Germinal center (tissue), 1 donor: ENCODE data around the gene SCN5A.

ENCODE experiments used
- DNase-seq: peaks from one replicate; pipeline ENCODE4 v3.0.0; 2012; ENCODE audit warnings: mixed read lengths, low spot score

SCN5A gene

GRCh38 chr3:38600551-38600950 is 48.9 kb downstream of the SCN5A start:
- no peak for DNase-seq

DNA sequence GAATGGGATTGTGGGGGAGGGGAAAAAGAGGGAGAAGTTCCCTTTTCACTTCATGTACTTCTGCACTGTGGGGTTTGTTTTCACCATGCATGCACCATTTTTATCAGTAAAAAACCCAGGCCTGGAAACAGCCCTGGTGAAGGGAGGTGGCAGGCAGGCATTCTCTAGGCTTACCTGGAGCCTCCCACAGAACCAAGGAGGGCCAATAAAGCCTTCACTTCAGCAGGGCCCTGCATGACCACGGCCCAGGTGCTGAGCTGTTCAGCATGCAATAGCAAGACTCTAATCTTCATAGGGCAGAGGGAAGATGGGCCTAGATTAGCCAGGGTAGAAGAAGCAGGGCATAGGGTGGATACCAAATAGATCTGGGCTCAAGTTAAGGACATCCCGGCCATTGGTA is 49.6 kb downstream of the SCN5A start:
- no peak for DNase-seq

- no peak for DNase-seq
These were observed 50.7 kb downstream of the SCN5A start for GRCh38 chr3:38598791-38599190.

DNA sequence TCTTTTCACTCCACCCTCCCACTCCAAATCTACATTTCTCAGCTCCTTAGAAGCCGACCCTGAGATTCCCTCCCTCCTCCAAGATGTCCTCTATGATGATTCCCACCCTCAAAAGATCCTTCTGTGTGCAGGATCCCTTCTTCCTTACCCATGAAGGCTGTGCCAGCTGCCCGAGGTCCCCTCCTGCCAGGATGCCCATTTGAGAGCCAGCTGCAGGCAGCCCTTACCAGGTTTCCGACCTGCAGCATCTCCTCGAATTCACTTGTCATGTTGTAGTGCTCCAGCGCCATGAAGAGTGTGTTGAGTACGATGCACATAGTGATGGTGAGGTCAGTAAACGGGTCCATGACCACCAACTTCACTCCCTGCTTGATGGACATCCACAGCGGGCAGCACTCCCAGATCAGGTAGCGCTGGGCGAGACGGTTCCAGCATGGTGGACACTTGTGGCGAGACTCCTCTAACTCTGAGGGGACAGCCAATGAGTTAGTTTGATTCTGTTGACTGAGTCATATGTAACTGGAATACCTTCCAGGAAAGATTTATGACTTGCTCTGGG is 51.9 kb downstream of the SCN5A start:
- no peak for DNase-seq

DNA sequence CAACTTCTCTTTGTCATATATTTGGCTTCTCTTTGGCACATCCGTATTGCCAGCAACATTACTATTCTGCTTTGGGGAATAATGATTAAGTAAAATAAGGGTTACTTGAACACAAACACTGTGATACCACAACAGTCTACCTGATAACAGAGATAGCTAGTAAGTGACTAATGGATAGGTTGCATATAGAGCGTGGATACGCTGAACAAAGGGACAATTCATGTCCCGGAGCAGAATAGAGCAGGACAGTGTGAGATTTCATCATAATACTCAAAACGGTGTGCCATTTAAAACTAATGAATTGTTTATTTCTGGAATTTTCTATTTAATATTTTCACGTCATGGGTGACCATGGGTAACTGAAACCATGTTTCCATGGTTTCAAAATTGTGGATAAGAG is 54.1 kb downstream of the SCN5A start:
- no peak for DNase-seq

DNA sequence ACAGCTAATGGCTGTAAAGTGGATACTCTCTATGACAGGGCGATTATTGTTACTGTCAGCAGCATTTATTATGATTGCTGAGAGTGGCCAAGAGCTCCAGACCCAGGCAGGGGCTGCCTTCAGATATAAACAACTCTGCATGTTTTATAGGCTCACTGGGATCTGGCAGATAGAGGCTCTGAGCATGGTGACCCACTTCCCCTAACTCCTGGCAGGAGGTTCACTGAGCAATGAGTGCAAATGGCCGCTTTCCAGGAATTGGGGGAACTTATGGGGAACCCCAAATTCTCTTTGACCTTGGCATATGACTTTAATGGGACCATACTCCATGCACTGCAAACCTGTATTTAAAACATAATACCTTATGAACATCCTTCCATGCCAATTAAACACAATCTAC is 59.0 kb downstream of the SCN5A start:
- no peak for DNase-seq

- DNase-seq: no peak
These were observed 60.2 kb downstream of the SCN5A start for GRCh38 chr3:38588995-38589937.

- DNase-seq: no peak
These were observed 61.0 kb downstream of the SCN5A start for GRCh38 chr3:38588371-38588971.

- no peak for DNase-seq
These were observed 61.8 kb downstream of the SCN5A start for GRCh38 chr3:38587548-38588131.

DNA sequence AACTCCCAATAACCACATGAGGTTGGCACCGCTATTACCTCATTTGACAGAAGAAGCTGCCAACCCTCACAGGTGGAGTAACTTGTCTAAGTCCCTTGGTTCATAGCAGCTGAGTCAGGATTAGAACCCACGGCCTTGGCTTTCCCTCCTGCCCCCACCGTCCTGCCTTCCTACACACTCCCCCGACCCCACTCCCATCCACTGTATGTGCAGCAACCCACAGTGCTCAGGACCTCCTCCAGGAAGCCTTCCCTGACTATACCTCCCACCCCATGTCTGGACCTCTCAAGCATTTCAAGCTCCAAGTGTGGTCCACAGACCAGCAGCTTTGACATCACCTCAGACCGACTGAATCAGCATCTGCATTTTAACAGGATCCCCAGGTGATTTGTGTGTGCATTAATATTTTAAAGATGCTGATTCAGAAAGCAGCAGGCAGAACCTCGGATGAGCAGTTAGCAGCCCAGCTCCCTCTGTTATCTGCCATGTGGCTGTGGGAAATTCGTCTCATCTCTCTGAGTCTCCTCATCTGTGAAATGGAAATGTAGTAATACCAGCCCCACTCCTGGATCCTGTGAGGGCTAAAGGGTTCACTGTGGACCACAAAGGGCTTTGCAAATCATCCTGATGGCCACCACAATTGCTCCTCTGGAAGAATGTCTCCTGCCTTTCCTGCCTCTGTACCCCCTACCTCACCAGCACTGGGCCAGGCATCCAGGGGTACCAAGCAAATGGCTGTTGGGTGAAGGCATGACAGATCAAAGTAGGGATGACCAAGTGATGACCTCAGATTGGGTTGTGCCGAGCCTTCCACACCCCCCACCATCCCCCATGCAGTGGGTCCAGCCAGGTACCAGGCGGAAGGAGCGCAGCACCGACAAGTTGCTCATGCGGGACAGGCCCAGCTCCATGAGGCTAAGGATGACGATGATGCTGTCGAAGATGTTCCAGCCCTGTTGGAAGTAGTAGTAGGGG is 62.7 kb downstream of the SCN5A start:
- DNase-seq: no peak

- no peak for DNase-seq
These were observed 63.6 kb downstream of the SCN5A start for GRCh38 chr3:38585791-38586420.

DNA sequence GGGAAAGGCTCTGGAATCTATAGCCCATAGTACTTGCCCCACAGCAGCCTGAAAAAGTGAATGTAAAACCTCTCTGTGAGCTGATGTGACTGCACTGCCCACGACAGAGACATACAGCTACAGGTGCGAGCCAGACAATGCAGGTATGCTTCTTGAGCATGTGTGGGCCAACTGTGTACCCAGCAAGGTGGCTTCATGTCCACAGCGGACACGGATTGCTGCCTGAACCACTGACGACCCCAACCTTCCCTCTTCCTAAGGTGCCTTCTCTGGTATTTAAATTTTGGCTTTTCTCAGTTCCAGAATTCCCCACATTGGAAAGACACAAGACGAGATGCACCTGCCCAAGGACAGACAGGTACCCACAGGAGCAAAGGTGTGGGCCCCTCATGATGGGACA is 65.8 kb downstream of the SCN5A start:
- DNase-seq: no peak

GRCh38 chr3:38582941-38583645 is 66.4 kb downstream of the SCN5A start:
- no peak for DNase-seq

GRCh38 chr3:38582316-38582715 is 67.2 kb downstream of the SCN5A start:
- DNase-seq: no peak

DNA sequence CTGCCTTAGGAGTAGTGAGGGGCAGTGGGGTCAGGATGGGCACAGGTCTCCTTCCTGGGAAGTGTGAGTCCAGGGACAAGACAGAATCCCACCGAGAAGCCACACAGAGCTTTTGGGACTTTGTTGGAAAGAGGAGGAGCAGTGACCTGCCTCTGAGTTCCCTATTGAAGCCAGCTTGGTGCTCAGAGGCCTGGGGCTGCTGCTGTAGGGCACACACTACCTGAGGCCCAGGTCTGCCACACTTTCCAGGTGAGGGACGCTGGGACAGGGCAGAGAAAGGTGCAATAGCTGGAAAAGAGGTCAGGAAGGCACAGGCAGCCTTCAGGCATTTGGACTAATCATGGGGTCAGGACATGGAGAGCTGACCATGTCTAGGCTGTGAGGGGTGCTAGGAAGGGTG is 67.7 kb downstream of the SCN5A start:
- DNase-seq: no peak

DNA sequence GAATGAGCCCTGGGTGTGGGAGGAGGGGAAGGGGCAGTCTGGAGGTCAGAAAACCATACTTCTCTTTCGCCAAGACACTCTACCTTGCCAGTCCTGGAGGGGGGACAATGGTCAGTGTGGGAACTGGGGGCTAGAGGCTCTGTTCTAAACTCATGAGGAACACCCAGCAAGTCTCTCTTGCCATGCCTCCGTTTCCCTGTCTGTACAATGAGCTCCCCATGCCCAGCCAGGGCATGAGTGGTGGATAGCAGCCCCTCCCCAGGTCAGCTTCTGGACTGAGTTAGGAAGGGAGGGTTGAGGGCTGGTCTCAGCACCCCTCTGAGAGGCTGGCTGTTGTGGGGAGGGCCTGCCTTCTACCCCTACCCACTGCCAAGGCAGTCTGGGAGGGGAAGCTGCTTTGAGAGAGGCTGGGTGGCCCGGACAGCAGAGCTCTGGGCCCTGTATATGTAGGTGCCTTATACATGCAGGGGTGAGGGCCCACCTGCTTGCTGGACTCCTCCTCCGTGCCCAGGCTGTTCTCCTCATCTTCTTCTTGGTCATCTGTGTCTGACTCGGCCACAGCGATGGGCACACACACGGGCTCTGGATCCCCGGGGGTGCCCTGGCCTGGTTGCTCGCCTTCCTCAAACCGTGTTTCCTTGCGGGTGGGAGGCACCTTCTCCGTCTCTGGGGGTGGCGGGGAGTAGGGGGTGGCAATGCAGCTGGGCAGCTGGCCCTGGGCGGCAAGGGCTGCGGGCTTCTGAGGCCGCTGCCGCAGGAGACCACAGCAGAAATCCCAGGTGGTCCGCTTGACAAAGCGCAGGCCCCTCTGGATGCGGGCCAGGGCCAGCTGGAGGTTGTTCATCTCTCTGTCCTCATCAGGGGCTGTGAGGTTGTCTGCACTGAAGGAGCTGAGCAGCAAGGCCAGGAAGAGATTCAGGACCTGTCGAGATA is 68.8 kb downstream of the SCN5A start:
- no peak for DNase-seq

GRCh38 chr3:38579551-38580449 is 69.7 kb downstream of the SCN5A start:
- DNase-seq: no peak

DNA sequence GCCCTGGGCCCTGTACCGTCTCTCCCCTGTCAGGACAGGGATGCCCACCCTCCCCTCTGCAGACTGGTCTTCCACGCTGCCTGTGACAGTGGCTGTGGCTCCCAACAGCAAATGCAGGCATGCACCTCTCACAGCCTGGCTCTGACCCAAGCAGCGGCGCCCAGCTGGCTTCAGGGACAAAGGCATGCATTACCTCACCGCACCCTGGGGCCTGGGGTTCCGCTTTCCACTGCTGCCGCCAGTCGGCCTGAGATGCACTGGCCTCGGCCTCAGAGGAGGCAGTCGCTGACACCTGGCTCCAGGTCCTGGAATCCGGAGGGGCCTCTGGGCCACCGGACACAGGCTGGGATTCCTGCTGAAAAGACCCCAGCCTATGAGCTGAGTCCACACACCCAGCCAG is 70.3 kb downstream of the SCN5A start:
- DNase-seq: no peak
